G401 (cell line): ENCODE results near the gene RSPH6A. TPM values are rescaled to one million over a fixed set of nuclear protein-coding genes. Genes with fewer than 3 reads are reported as not detected.

Source experiments
- DNase-seq: peaks from one replicate; pipeline ENCODE4 v3.0.0-alpha.2; 2015; ENCODE audit warnings: low spot score
- in situ Hi-C: cut with HindIII; loops from 2 replicates; pipeline ENCODE4 v1.10.0; 2016; ENCODE audit warnings: low sequenced_read_pairs, mixed read lengths
- total RNA-seq: library from RNA; depleted of rRNA; stranded (reverse); fragments of >200 nt; shearing (Covaris generic); gene quantifications from 2 replicates; pipeline ENCODE4 v1.2.3, GENCODE V29; 2014; rRNA removed

Gene RSPH6A
- total RNA-seq, 1 experiment from 2014 or later: not detected

DNA sequence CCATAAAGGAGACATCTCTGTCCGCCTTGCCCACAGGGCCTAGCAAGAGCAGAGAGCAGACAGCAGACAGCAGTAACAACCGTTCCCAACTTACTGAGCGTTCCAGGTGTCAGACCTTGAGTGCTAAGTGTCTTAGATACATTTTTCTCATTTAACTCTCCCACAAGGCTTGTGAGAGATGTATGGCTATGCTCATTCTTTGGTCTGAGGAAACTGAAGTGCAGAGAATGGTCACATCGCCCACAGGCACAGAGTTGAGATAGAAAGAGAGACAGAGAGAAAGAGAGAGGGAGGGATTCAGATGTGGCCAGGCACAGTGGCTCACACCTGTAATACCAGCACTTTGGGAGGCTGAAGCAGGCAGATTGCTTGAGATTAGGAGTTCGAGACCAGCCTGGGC lies 67.6 kb downstream of the RSPH6A start:
- in situ Hi-C loops: no loop called here
- no peak for DNase-seq

DNA sequence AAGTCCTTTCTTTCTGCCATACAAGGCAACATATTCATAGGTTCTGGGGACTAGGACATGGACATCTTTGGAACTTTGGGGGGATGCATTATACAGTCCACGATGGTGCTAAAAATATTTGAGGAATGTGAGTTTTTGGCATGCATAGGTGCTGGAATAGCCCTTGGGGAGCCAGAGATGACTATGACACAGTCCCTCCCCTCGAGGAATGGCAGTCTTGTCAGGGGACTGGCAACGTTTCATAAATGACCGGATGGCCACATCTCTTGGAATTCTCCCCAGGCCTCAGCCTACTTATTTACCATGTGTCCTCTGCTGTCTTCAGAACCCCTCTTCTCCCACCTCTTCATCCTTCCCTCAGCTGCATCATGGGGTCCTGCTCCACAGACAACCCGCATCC lies 68.2 kb downstream of the RSPH6A start:
- no peak for DNase-seq
- in situ Hi-C loops: no loop called here

Other genes starting within 250 kb of the RSPH6A start
- gene OPA3, start 230.5 kb downstream of the RSPH6A start, total RNA-seq: 6.3 and 14.4 TPM in 2 replicates
- gene GPR4, start 213.1 kb downstream of the RSPH6A start, total RNA-seq: 0.14 TPM in 1 of 2 replicates, not detected in the other
- 34.5 and 52.9 TPM in 2 replicates for gene EML2, start 175.9 kb downstream of the RSPH6A start, total RNA-seq
- 4.2 and 8.0 TPM in 2 replicates for gene GIPR, start 147.1 kb downstream of the RSPH6A start, total RNA-seq
- gene SNRPD2, start 123.4 kb downstream of the RSPH6A start, total RNA-seq: 394 and 514 TPM in 2 replicates
- 28.5 and 32.9 TPM in 2 replicates for gene QPCTL, start 122.6 kb downstream of the RSPH6A start, total RNA-seq
- gene FBXO46, start 84.4 kb downstream of the RSPH6A start, total RNA-seq: 15.1 and 29.5 TPM in 2 replicates
- gene MEIOSIN, start 81.9 kb downstream of the RSPH6A start, total RNA-seq: not detected in 2 replicates
- 22.1 and 27.9 TPM in 2 replicates for gene SIX5, start 46.1 kb downstream of the RSPH6A start, total RNA-seq
- gene DMPK, start 32.8 kb downstream of the RSPH6A start, total RNA-seq: 22.4 and 37.5 TPM in 2 replicates
- gene DMWD, start 22.5 kb downstream of the RSPH6A start, total RNA-seq: 20.5 and 28.6 TPM in 2 replicates
- 131 and 136 TPM in 2 replicates for gene SYMPK, start 47.8 kb upstream of the RSPH6A start, total RNA-seq
- gene FOXA3, start 49.0 kb upstream of the RSPH6A start, total RNA-seq: 4.5 and 5.5 TPM in 2 replicates
- gene IRF2BP1, start 70.8 kb upstream of the RSPH6A start, total RNA-seq: 38.3 and 43.4 TPM in 2 replicates
- gene MYPOP, start 87.3 kb upstream of the RSPH6A start, total RNA-seq: 0.12 and 1.9 TPM in 2 replicates
- gene NANOS2, start 99.5 kb upstream of the RSPH6A start, total RNA-seq: 0.07 TPM in 1 of 2 replicates, not detected in the other
- gene NOVA2, start 158.6 kb upstream of the RSPH6A start, total RNA-seq: not detected in 2 replicates
- 6.6 and 9.5 TPM in 2 replicates for gene CCDC61, start 180.2 kb upstream of the RSPH6A start, total RNA-seq
- gene PGLYRP1, start 207.7 kb upstream of the RSPH6A start, total RNA-seq: not detected in 2 replicates
- gene IGFL4, start 225.7 kb upstream of the RSPH6A start, total RNA-seq: not detected in 2 replicates